Lung (tissue), 16 donors: ENCODE data around the gene TWIST2. TPM values are rescaled to one million over a fixed set of nuclear protein-coding genes. Genes with fewer than 3 reads are reported as not detected.

Experiments
- ATAC-seq: fragments of 200-7000 bp; cut with Tn5 transposase; one replicate; pipeline ENCODE4 v1.9.1; 2020; ENCODE audit warnings: moderate number of reproducible peaks; ENCODE audit not compliant: insufficient read depth, low FRiP score
- DNase-seq, 3 donors: peaks; one replicate each; pipeline ENCODE4 v3.0.0-alpha.2; 2013 to 2017
- H3K27ac ChIP-seq, 2 donors: one replicate each; pipeline ENCODE4 v1.5.1; 2013; ENCODE audit warnings: mild to moderate bottlenecking in 2 of 2, moderate library complexity in 2 of 2, control low read depth in 1 of 2, inconsistent platforms in 1 of 2, low read depth in 1 of 2, low read length in 1 of 2
- H3K27me3 ChIP-seq, 3 donors: one replicate each; pipeline ENCODE4 v1.5.1; 2013; ENCODE audit warnings: low read length in 2 of 3; ENCODE audit not compliant: control insufficient read depth in 3 of 3, insufficient read depth in 3 of 3
- H3K36me3 ChIP-seq, 4 donors: one replicate each; pipeline ENCODE4 v1.5.1; 2013; ENCODE audit warnings: low read length in 4 of 4, mild to moderate bottlenecking in 1 of 4, moderate library complexity in 1 of 4; ENCODE audit not compliant: control insufficient read depth in 4 of 4, insufficient read depth in 4 of 4
- H3K4me1 ChIP-seq, 5 donors: one replicate each; pipeline ENCODE4 v1.5.1; 2013; ENCODE audit warnings: low read length in 5 of 5, mild to moderate bottlenecking in 2 of 5, moderate library complexity in 1 of 5; ENCODE audit not compliant: control insufficient read depth in 5 of 5, insufficient read depth in 5 of 5
- H3K4me3 ChIP-seq: one replicate; pipeline ENCODE4 v1.5.1; 2013; ENCODE audit warnings: mild to moderate bottlenecking, control low read depth, moderate library complexity
- H3K9ac ChIP-seq, 2 donors: one replicate each; pipeline ENCODE4 v1.5.1; 2013; ENCODE audit warnings: low read length in 2 of 2, control low read depth in 1 of 2; ENCODE audit not compliant: insufficient read depth in 1 of 2
- H3K9me3 ChIP-seq, 4 donors: one replicate each; pipeline ENCODE4 v1.5.1; 2013; ENCODE audit warnings: low read length in 3 of 4, mild to moderate bottlenecking in 1 of 4, moderate library complexity in 1 of 4; ENCODE audit not compliant: control insufficient read depth in 4 of 4, insufficient read depth in 3 of 4
- CTCF ChIP-seq: IDR thresholded peaks from 2 replicates; pipeline ENCODE4 v1.5.1; 2012; ENCODE audit warnings: mild to moderate bottlenecking; ENCODE audit errors: control extremely low read depth, extremely low read depth
- WGBS, 2 donors: extraction: QIAGEN DNeasy Blood & Tissue Kit; methylation state at CpG; one replicate each; pipeline ENCODE4 v1.1.7; 2013; 5-methylcytosine and 5-hydroxymethylcytosine counted together
- long read RNA-seq, 5 donors: transcript quantifications; one replicate each; lab custom pipeline, GENCODE V29; 2026
- polyA plus RNA-seq, 2 donors: library from polyadenylated mRNA; stranded (reverse); fragments of 200-250 nt; gene quantifications; one replicate each; pipeline ENCODE4 v1.2.1, GENCODE V29; 2013
- total RNA-seq, 2 donors: library from RNA; depleted of rRNA in 1 of 2; stranded (reverse); fragments of >200 nt in 1 of 2; gene quantifications; one replicate each; pipeline ENCODE4 v1.2.1, GENCODE V29; 2014 to 2021
- donor health status: control.
- donor health status: control.
- donor health status: Bipolar disorder and iron deficiency.
- donor health status: healthy.
- donor health status: DM: yes; HTN: yes; CAD: no.

The TWIST2 gene
- 10 to 100 TPM; 10.8 to 12.5 TPM for total RNA-seq
- 10 to 100 TPM; 10.1 to 14.8 TPM for polyA plus RNA-seq
- long read RNA-seq, donor 1, partial matches to known transcripts = 0 of 1 reads
- long read RNA-seq, donor 1, other reads (novel, unspliced or antisense) = 0 of 1 reads
- long read RNA-seq, donor 2 = 0 reads
- long read RNA-seq, donor 3, partial matches to known transcripts = 0 of 1 reads
- long read RNA-seq, donor 3, other reads (novel, unspliced or antisense) = 0 of 1 reads
- long read RNA-seq, donor 4, partial matches to known transcripts = 0 of 2 reads
- long read RNA-seq, donor 4, other reads (novel, unspliced or antisense) = 0 of 2 reads
- long read RNA-seq, donor 5, transcript TWIST2-202 (2 exons, 1,404 nt) = major isoform, 7 of 7 reads
- long read RNA-seq, donor 5, partial matches to known transcripts = 0 of 7 reads
- long read RNA-seq, donor 5, other reads (novel, unspliced or antisense) = 0 of 7 reads

DNA sequence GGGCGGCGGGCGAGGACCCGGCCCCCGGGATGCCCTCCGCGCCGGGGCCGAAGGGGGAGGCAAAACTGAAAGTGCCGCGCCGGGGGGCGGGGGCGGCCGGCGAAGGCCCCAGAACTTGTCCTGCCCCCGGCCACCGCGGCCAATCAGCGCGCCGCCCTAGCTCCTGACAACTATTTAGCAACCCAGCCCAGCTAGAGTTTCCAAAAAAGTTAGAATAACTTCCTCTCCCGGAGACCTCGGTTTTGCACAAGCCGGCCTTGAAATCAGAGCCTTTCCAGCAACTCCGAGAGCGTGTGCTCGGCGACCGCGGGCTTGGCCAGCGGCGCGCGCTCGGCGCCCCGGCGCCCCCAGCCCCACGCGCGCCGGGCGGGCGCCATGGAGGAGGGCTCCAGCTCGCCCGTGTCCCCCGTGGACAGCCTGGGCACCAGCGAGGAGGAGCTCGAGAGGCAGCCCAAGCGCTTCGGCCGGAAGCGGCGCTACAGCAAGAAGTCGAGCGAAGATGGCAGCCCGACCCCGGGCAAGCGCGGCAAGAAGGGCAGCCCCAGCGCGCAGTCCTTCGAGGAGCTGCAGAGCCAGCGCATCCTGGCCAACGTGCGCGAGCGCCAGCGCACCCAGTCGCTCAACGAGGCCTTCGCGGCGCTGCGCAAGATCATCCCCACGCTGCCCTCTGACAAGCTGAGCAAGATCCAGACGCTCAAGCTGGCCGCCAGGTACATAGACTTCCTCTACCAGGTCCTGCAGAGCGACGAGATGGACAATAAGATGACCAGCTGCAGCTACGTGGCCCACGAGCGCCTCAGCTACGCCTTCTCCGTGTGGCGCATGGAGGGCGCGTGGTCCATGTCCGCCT is at the start of gene TWIST2:
TWIST2 (plus strand) TSS at position 245 of the 850 bp plus-strand sequence; CDS start at position 376, 131 bp downstream.
- peaks cover 0 to 2% (median 0%) of the 10 kb centered on the region in 4 donors for H3K36me3 ChIP-seq
- H3K27me3 ChIP-seq = peaks cover 16 to 53% (median 24%) of the 10 kb centered on the region in 3 donors
- TF ChIP-seq CTCF = no peak
- ATAC-seq = peak; percentile 73
- WGBS, 2 donors = 2 to 3% methylated on average over 85 to 90 of the region's 90 CpGs
- H3K9me3 ChIP-seq = peaks cover 0 to 2% (median 0%) of the 10 kb centered on the region in 4 donors
- DNase-seq = peak; percentile 80 to 92 (median 89)
- peak within 1 kb of the TSS; percentile 68 for H3K4me3 ChIP-seq
- H3K27ac ChIP-seq = peak within 1 kb of the TSS in 1 of 2 donors; percentile 72
- H3K9ac ChIP-seq = no peak within 1 kb of the TSS
- H3K4me1 ChIP-seq = peaks cover 3 to 24% (median 11%) of the 10 kb centered on the region in 5 donors

DNA sequence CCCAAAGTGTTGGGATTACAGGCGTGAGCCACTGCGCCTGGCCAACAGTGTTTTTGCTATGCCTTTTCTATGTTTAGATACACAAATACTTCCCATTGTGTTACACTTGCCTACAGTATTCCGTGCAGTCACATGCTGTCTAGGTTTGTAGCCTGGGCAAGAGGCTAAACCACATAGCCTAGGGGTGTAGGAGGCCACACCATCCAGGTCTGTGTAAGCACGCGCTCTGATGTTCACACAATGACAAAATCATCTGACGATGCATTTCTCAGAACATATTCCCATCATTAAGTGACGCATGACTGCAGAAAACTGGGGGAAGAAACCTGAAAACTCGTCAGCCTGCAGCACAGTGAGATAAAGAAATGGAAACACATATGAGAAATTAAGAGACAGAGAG is 46.1 kb upstream of the TWIST2 start:
- no peak overlapping the region for H3K9ac ChIP-seq
- H3K27ac ChIP-seq = no peak overlapping the region
- H3K9me3 ChIP-seq = no peaks in the 10 kb centered on the region
- no peak for ATAC-seq
- H3K36me3 ChIP-seq = no peaks in the 10 kb centered on the region
- no peak for TF ChIP-seq CTCF
- no peak for DNase-seq
- peaks cover 0 to 9% (median 2%) of the 10 kb centered on the region in 3 donors for H3K27me3 ChIP-seq
- no peaks in the 10 kb centered on the region for H3K4me1 ChIP-seq
- WGBS, 2 donors = 88 to 90% methylated on average over 8 of the region's 8 CpGs
- H3K4me3 ChIP-seq = no peak overlapping the region

- 66 to 69% methylated on average over 4 of the region's 4 CpGs for WGBS, 2 donors
- no peaks in the 10 kb centered on the region for H3K4me1 ChIP-seq
- DNase-seq = no peak
- H3K27me3 ChIP-seq = peaks cover 0 to 5% (median 2%) of the 10 kb centered on the region in 3 donors
- no peak overlapping the region for H3K9ac ChIP-seq
- TF ChIP-seq CTCF = no peak
- no peak overlapping the region for H3K4me3 ChIP-seq
- H3K36me3 ChIP-seq = no peaks in the 10 kb centered on the region
- H3K27ac ChIP-seq = no peak overlapping the region
- no peak for ATAC-seq
- H3K9me3 ChIP-seq = no peaks in the 10 kb centered on the region
These were observed 44.9 kb upstream of the TWIST2 start for GRCh38 chr2:238802957-238803356.
